K562 (cell line): Measurements from ENCODE around the gene HLA-B. TPM values are rescaled to one million over a fixed set of nuclear protein-coding genes. Genes with fewer than 3 reads are reported as not detected.

ENCODE experiments used
- ATAC-seq: fragments of 200-7000 bp; cut with Tn5 transposase; 3 replicates; pipeline ENCODE4 v1.9.1; 2020; ENCODE audit warnings: moderate library complexity
- BruUV-seq: library from RNA; stranded (reverse); fragments of 400-500 nt; replicated peaks from 2 replicates; lab custom pipeline; 2021; lab: Mats Ljungman, UMichigan
- CTCF ChIA-PET: fragments of 300-600 bp; formaldehyde crosslinking; extraction: SDS; loops from one replicate; lab custom pipeline; 2021; ENCODE audit warnings: low intra/inter-chr PET ratio; lab: Yijun Ruan, JAX
- POLR2A ChIA-PET: fragments of 300-600, 350-650 bp; sonication (Branson Sonifier 250); formaldehyde crosslinking; extraction: SDS; loops from one replicate; lab custom pipeline; 2021; ENCODE audit warnings: antibody characterized with exemption, inconsistent platforms; lab: Yijun Ruan, JAX
- DNase-seq, 4 experiments: peaks; one replicate each; pipeline versions ENCODE4 v3.0.0 to v3.0.0-alpha.2; 2011 to 2018; ENCODE audit warnings: low spot score in 3 of 4, mixed read lengths in 3 of 4; ENCODE audit errors: extremely low read depth in 1 of 4
- FAIRE-seq: peaks from 2 replicates; lab custom pipeline; 2011; peaks lifted over from hg19 to GRCh38; lab: Jason Lieb, UNC
- H2AFZ ChIP-seq: 2 replicates; pipeline ENCODE4 v1.6.0; 2011; ENCODE audit warnings: low read depth, low read length, control low read depth, inconsistent platforms
- H3K27ac ChIP-seq: fragments of 200-600 bp; 3 replicates; pipeline ENCODE4 v1.8.0; 2011; ENCODE audit warnings: low read depth, mild to moderate bottlenecking, control low read depth, inconsistent platforms, low read length, moderate library complexity, mixed read lengths; ENCODE audit errors: extremely low read depth
- H3K27me3 ChIP-seq, 2 experiments: fragments of 300-600 bp in 1 of 2; 2 replicates in 1 of 2; 3 replicates in 1 of 2; pipeline versions ENCODE4 v1.6.0 to v1.8.0; 2011; ENCODE audit warnings: inconsistent platforms in 2 of 2, low read length in 2 of 2, mild to moderate bottlenecking in 1 of 2, mixed read lengths in 1 of 2, moderate library complexity in 1 of 2; ENCODE audit not compliant: control insufficient read depth in 2 of 2, insufficient read depth in 2 of 2
- H3K36me3 ChIP-seq: fragments of 300-600 bp; 3 replicates; pipeline ENCODE4 v1.8.0; 2011; ENCODE audit warnings: mild to moderate bottlenecking, low read length, inconsistent platforms; ENCODE audit not compliant: control insufficient read depth, insufficient read depth
- H3K4me1 ChIP-seq, 2 experiments: fragments of 200-600 bp in 1 of 2; replicated peaks in 1 of 2; 2 replicates in 1 of 2; 3 replicates in 1 of 2; pipeline versions ENCODE4 v1.5.1 to v1.8.0; 2011; ENCODE audit warnings: inconsistent platforms in 2 of 2, low read length in 2 of 2, mild to moderate bottlenecking in 1 of 2, mixed read lengths in 1 of 2, moderate library complexity in 1 of 2; ENCODE audit not compliant: control insufficient read depth in 2 of 2, insufficient read depth in 2 of 2
- H3K4me2 ChIP-seq: 2 replicates; pipeline ENCODE4 v1.6.1; 2011; ENCODE audit warnings: low read length, control low read depth, inconsistent platforms, mixed read lengths; ENCODE audit not compliant: insufficient read depth
- H3K4me3 ChIP-seq: fragments of 200-600 bp; sonication (generic), shearing (Covaris generic); 2 replicates; pipeline ENCODE4 v1.5.1; 2016; ENCODE audit warnings: control low read depth, inconsistent platforms
- H3K79me2 ChIP-seq: fragments of 200-600 bp; 3 replicates; pipeline ENCODE4 v1.8.0; 2011; ENCODE audit warnings: low read length, inconsistent platforms; ENCODE audit not compliant: control insufficient read depth, insufficient read depth
- H3K9ac ChIP-seq, 2 experiments: 2 replicates each; pipeline versions ENCODE4 v1.6.0 to v1.6.1; 2011; ENCODE audit warnings: low read depth in 2 of 2, low read length in 2 of 2, control low read depth in 1 of 2, inconsistent platforms in 1 of 2, mild to moderate bottlenecking in 1 of 2, mixed read lengths in 1 of 2; ENCODE audit not compliant: insufficient read depth in 1 of 2
- H3K9me1 ChIP-seq: one replicate; pipeline ENCODE4 v1.6.0; 2011; ENCODE audit warnings: inconsistent platforms, mild to moderate bottlenecking, low read length, moderate library complexity; ENCODE audit not compliant: control insufficient read depth, insufficient read depth
- H3K9me3 ChIP-seq: replicated peaks from 2 replicates; pipeline ENCODE4 v1.5.1; 2011; ENCODE audit warnings: low read depth, low read length, inconsistent platforms; ENCODE audit not compliant: control insufficient read depth, insufficient read depth
- H4K20me1 ChIP-seq: replicated peaks from 2 replicates; pipeline ENCODE4 v1.6.1; 2011; ENCODE audit warnings: low read length, inconsistent platforms, mixed read lengths; ENCODE audit not compliant: control insufficient read depth, insufficient read depth
- AFF4 ChIP-seq: sonication (generic); formaldehyde crosslinking; IDR thresholded peaks from 2 replicates; pipeline ENCODE4 v1.8.0; 2023; ENCODE audit warnings: mild to moderate bottlenecking, missing genetic modification reagents
- EHMT2 ChIP-seq: fragments of 450-650 bp; IDR thresholded peaks from 2 replicates; pipeline ENCODE4 v1.6.1; 2018; ENCODE audit warnings: antibody characterized with exemption
- JUN ChIP-seq, 2 experiments: sonication (generic) in 1 of 2; formaldehyde crosslinking in 1 of 2; IDR thresholded peaks; 2 replicates each; pipeline versions ENCODE4 v1.6.1 to v1.8.0; 2012 to 2022; ENCODE audit warnings: borderline replicate concordance in 2 of 2, mild to moderate bottlenecking in 2 of 2, improper control_type of control experiment in 1 of 2, low read depth in 1 of 2, low read length in 1 of 2, missing genetic modification reagents in 1 of 2
- MCM2 ChIP-seq: fragments of 450-650 bp; IDR thresholded peaks from 2 replicates; pipeline ENCODE4 v1.6.1; 2017; ENCODE audit warnings: low read depth, mild to moderate bottlenecking
- MEIS2 ChIP-seq: fragments of 450-650 bp; IDR thresholded peaks from 2 replicates; pipeline ENCODE4 v1.6.1; 2014; ENCODE audit warnings: mild to moderate bottlenecking; ENCODE audit not compliant: partially characterized antibody
- PPARD ChIP-seq: fragments of 250-450 bp; sonication (Bioruptor Pico); IDR thresholded peaks from 2 replicates; pipeline ENCODE4 v1.8.0; 2022; ENCODE audit warnings: inconsistent platforms, mild to moderate bottlenecking, moderate library complexity
- ZFP36 ChIP-seq: fragments of 150-350 bp; IDR thresholded peaks from 2 replicates; pipeline ENCODE4 v1.6.1; 2018; ENCODE audit warnings: low read length, low read depth; ENCODE audit not compliant: partially characterized antibody
- ZNF23 ChIP-seq: fragments of 250-450 bp; sonication (Bioruptor Pico); IDR thresholded peaks from 2 replicates; pipeline ENCODE4 v1.4.0; 2020; ENCODE audit warnings: mild to moderate bottlenecking
- ZNF398 ChIP-seq: fragments of 250-450 bp; sonication (Bioruptor Pico); IDR thresholded peaks from 2 replicates; pipeline ENCODE4 v1.8.0; 2021; ENCODE audit warnings: moderate library complexity, mild to moderate bottlenecking, inconsistent platforms
- ZNF41 ChIP-seq: fragments of 250-450 bp; sonication (Bioruptor Pico); conservative IDR thresholded peaks from 2 replicates; pipeline ENCODE4 v1.4.0; 2020; ENCODE audit warnings: mild to moderate bottlenecking
- WGBS: fragments of 100-300 bp; shearing (Covaris generic); methylation state at CpG from one replicate; pipeline ENCODE4 v1.1.6; 2016; ENCODE audit warnings: low coverage, mixed read lengths; ENCODE audit not compliant: insufficient coverage; ENCODE audit errors: missing lambda C conversion rate; 5-methylcytosine and 5-hydroxymethylcytosine counted together
- in situ Hi-C: fragments of 300-500 bp; cut with MboI; formaldehyde crosslinking; loops from 4 replicates; pipeline ENCODE4 v1.15.0; 2018; ENCODE audit warnings: inconsistent platforms, mixed read lengths
- intact Hi-C: fragments of 100-400 bp; cut with micrococcal nuclease; formaldehyde crosslinking; loops from 2 replicates; pipeline ENCODE4 v1.14.2; 2022
- polyA plus RNA-seq, 8 experiments: library from polyadenylated mRNA; depleted of rRNA in 4 of 8; stranded (reverse) in 5 of 8; unstranded in 3 of 8; fragments of >200 nt; fragmentation: Nextera tagmentation in 2 of 8; fragmentation: Illumina TruSeq in 1 of 8; extraction: Ambion mirVana in 2 of 8; extraction: Trizol in 1 of 8; gene quantifications; 2 replicates each; pipeline versions ENCODE4 v1.2.1 to v1.2.3, GENCODE V29; 2011 to 2014; ENCODE audit warnings: inconsistent platforms in 1 of 8, missing spikeins in 1 of 8
- total RNA-seq, 7 experiments: library from RNA; depleted of rRNA in 6 of 7; stranded (reverse); fragments of >200 nt in 6 of 7; fragmentation: Illumina TruSeq in 2 of 7; extraction: Trizol in 2 of 7; gene quantifications; 2 replicates each; pipeline versions ENCODE4 v1.2.1 to v1.2.3, GENCODE V29; 2011 to 2021; ENCODE audit warnings: low replicate concordance in 1 of 7

Gene HLA-B
- total and polyA plus RNA-seq, 9 of the 15 experiments (the other 6 are each of a cell fraction or from before 2014, with no cell fraction given), result 0.07 to 9.7 (median 0.65) TPM; not detected in 2

- BruUV-seq, result no TSS peak
- Histone ChIP-seq H3K27ac (no peak overlapping the region), H3K4me1 (peaks cover 17 to 19% of the 10 kb centered on the region in 2 experiments), H2AFZ (no peak overlapping the region), H3K36me3 (peaks cover 3% of the 10 kb centered on the region; the same call in 1 of the 3 replicates), H3K9me3 (no peaks in the 10 kb centered on the region), H3K4me2 (no peak overlapping the region), H4K20me1 (no peaks in the 10 kb centered on the region), H3K9me1 (no peaks in the 10 kb centered on the region), H3K4me3 (no peak overlapping the region), H3K27me3 (no peaks in the 10 kb centered on the region), H3K79me2 (peaks cover 5% of the 10 kb centered on the region; the same call in 1 of the 3 replicates), H3K9ac (no peak overlapping the region)
- no peak for ATAC-seq
- in situ Hi-C loops (no loop called here), intact Hi-C loops (no loop called here)
- ChIA-PET POLR2A (interaction anchor here (0.5 to 1.5 kb wide), 4 partner anchors 9 to 1277 kb away, joined by 3 read pairs; no protein-coding TSS in a partner anchor), CTCF (no interaction called here)
- DNase-seq, result no peak
- 73% methylated on average over 2 of the region's 5 CpGs for WGBS
- no peak for FAIRE-seq
- no peak for TF ChIP-seq AFF4 (CRISPR knock-in tag)
- no peak for TF ChIP-seq ZNF398 (CRISPR knock-in tag)
- TF ChIP-seq MCM2, result no peak
- no peak for TF ChIP-seq ZNF23 (CRISPR knock-in tag)
- no peak for TF ChIP-seq JUN (IDR thresholded peaks at IDR 0.05; ENCODE audit: borderline replicate concordance, low read depth, low read length)
- no peak for TF ChIP-seq JUN (CRISPR knock-in tag; IDR thresholded peaks at IDR 0.05; ENCODE audit: borderline replicate concordance)
- TF ChIP-seq EHMT2, result no peak
- no peak for TF ChIP-seq PPARD (CRISPR knock-in tag)
- TF ChIP-seq MEIS2, result no peak
- TF ChIP-seq ZNF41 (CRISPR knock-in tag), result no peak
- no peak for TF ChIP-seq ZFP36
Observed at GRCh38 chr6:31393932-31394331, 37.0 kb upstream of the HLA-B start.
